Small intestine (tissue), 7 donors: ENCODE results near the gene RAB40B. TPM values are rescaled to one million over a fixed set of nuclear protein-coding genes. Genes with fewer than 3 reads are reported as not detected.

Experiments used
- DNase-seq, 2 donors: peaks; one replicate each; pipeline versions ENCODE4 v3.0.0 to v3.0.0-alpha.2; 2013
- FAIRE-seq: peaks from 2 replicates; lab custom pipeline; 2012; peaks lifted over from hg19 to GRCh38; lab: Jason Lieb, UNC
- H3K27ac ChIP-seq, 3 donors: one replicate each; pipeline ENCODE4 v1.5.1; 2013; ENCODE audit warnings: low read length in 2 of 3, mild to moderate bottlenecking in 2 of 3, control low read depth in 1 of 3, inconsistent platforms in 1 of 3, low read depth in 1 of 3, moderate library complexity in 1 of 3
- H3K27me3 ChIP-seq, 3 donors: one replicate each; pipeline ENCODE4 v1.6.1; 2013; ENCODE audit warnings: low read length in 3 of 3, inconsistent platforms in 1 of 3; ENCODE audit not compliant: control insufficient read depth in 3 of 3, insufficient read depth in 3 of 3
- H3K36me3 ChIP-seq, 3 donors: one replicate each; pipeline ENCODE4 v1.6.1; 2013; ENCODE audit warnings: low read length in 3 of 3, inconsistent platforms in 1 of 3, low read depth in 1 of 3, mild to moderate bottlenecking in 1 of 3, moderate library complexity in 1 of 3; ENCODE audit not compliant: control insufficient read depth in 3 of 3, insufficient read depth in 2 of 3
- H3K4me1 ChIP-seq, 3 donors: one replicate each; pipeline ENCODE4 v1.6.1; 2013; ENCODE audit warnings: low read length in 2 of 3, inconsistent platforms in 1 of 3, low read depth in 1 of 3, mild to moderate bottlenecking in 1 of 3, moderate library complexity in 1 of 3; ENCODE audit not compliant: control insufficient read depth in 3 of 3, insufficient read depth in 2 of 3
- H3K4me3 ChIP-seq, 3 donors: one replicate each; pipeline ENCODE4 v1.5.1; 2013; ENCODE audit warnings: low read length in 3 of 3, control low read depth in 1 of 3, inconsistent platforms in 1 of 3, low read depth in 1 of 3, mild to moderate bottlenecking in 1 of 3, moderate library complexity in 1 of 3
- H3K9me3 ChIP-seq, 2 donors: one replicate each; pipeline ENCODE4 v1.6.1; 2013; ENCODE audit warnings: low read depth in 1 of 2, low read length in 1 of 2; ENCODE audit not compliant: control insufficient read depth in 2 of 2, insufficient read depth in 1 of 2
- WGBS, 3 donors: extraction: QIAGEN DNeasy Blood & Tissue Kit; methylation state at CpG; one replicate each; pipeline ENCODE4 v1.1.7; 2013; 5-methylcytosine and 5-hydroxymethylcytosine counted together
- polyA plus RNA-seq, 4 donors: library from polyadenylated mRNA; stranded (reverse) in 3 of 4; unstranded in 1 of 4; fragments of 200-250 nt in 3 of 4; fragments of 120-200 nt in 1 of 4; gene quantifications; one replicate each; pipeline versions ENCODE4 v1.2.1 to v1.2.3, GENCODE V29; 2013
- donor health status: healthy with polysubstance abuse.
- donor health status: control.
- donor health status: control.
- donor health status: Bipolar disorder and iron deficiency.
- donor health status: healthy.

Gene RAB40B
- polyA plus RNA-seq, 4 donors: 8.1 to 24.5 (median 13.9) TPM

- FAIRE-seq (no peak), DNase-seq (no peak)
- 33 to 67% (median 65%) methylated on average over 18 of the region's 18 CpGs for WGBS, 3 donors
- Histone ChIP-seq H3K36me3 (peaks cover 0 to 42% (median 0%) of the 10 kb centered on the region in 3 donors), H3K27me3 (no peaks in the 10 kb centered on the region), H3K27ac (no peak overlapping the region), H3K4me3 (no peak overlapping the region), H3K4me1 (peaks cover 0 to 6% (median 4%) of the 10 kb centered on the region in 3 donors), H3K9me3 (peaks cover 0 to 13% of the 10 kb centered on the region in 2 donors)
Measured at GRCh38 chr17:82690786-82691489, 7.6 kb downstream of the RAB40B start.

GRCh38 chr17:82689077-82689476, 9.4 kb downstream of the RAB40B start:
- Histone ChIP-seq H3K4me3 (no peak overlapping the region), H3K9me3 (peaks cover 0 to under 1% of the 10 kb centered on the region in 2 donors), H3K27me3 (no peaks in the 10 kb centered on the region), H3K27ac (no peak overlapping the region), H3K36me3 (peaks cover 0 to 40% (median 0%) of the 10 kb centered on the region in 3 donors), H3K4me1 (peaks cover 0 to 10% (median 6%) of the 10 kb centered on the region in 3 donors)
- DNase-seq (no peak), FAIRE-seq (no peak)
- WGBS, 3 donors: 56 to 83% (median 66%) methylated on average over 8 of the region's 8 CpGs

GRCh38 chr17:82687871-82688270, 10.6 kb downstream of the RAB40B start:
- 81 to 90% (median 82%) methylated on average over 9 of the region's 9 CpGs for WGBS, 3 donors
- Histone ChIP-seq H3K36me3 (peaks cover 0 to 42% (median 0%) of the 10 kb centered on the region in 3 donors), H3K4me3 (no peak overlapping the region), H3K9me3 (no peaks in the 10 kb centered on the region), H3K27me3 (no peaks in the 10 kb centered on the region), H3K4me1 (peaks cover 0 to 10% (median 6%) of the 10 kb centered on the region in 3 donors), H3K27ac (peak overlapping the region in 1 of 3 donors; percentile 82)
- FAIRE-seq: no peak
- DNase-seq: no peak

GRCh38 chr17:82687375-82687861, 11.1 kb downstream of the RAB40B start:
- no peak for FAIRE-seq
- Histone ChIP-seq H3K4me3 (no peak overlapping the region), H3K4me1 (peaks cover 0 to 10% (median 6%) of the 10 kb centered on the region in 3 donors), H3K27ac (peak overlapping the region in 2 of 3 donors; percentile 61 to 82), H3K27me3 (no peaks in the 10 kb centered on the region), H3K9me3 (no peaks in the 10 kb centered on the region), H3K36me3 (peaks cover 0 to 41% (median 0%) of the 10 kb centered on the region in 3 donors)
- 26 to 67% (median 32%) methylated on average over 10 of the region's 10 CpGs for WGBS, 3 donors
- DNase-seq: peak; percentile 45 to 82

GRCh38 chr17:82686366-82687324, 11.9 kb downstream of the RAB40B start:
- WGBS, 3 donors: 59 to 82% (median 72%) methylated on average over 19 of the region's 19 CpGs
- Histone ChIP-seq H3K4me3 (no peak overlapping the region), H3K27me3 (no peaks in the 10 kb centered on the region), H3K36me3 (peaks cover 0 to 37% (median 0%) of the 10 kb centered on the region in 3 donors), H3K4me1 (peaks cover 0 to 10% (median 6%) of the 10 kb centered on the region in 3 donors), H3K27ac (peak overlapping the region in 2 of 3 donors; percentile 63 to 71), H3K9me3 (no peaks in the 10 kb centered on the region)
- DNase-seq: no peak
- no peak for FAIRE-seq

GRCh38 chr17:82685291-82685690, 13.2 kb downstream of the RAB40B start:
- no peak overlapping the region for H3K27ac ChIP-seq

GRCh38 chr17:82684228-82684841, 14.2 kb downstream of the RAB40B start:
- peak overlapping the region; percentile 59 to 74 (median 69) for H3K27ac ChIP-seq
- DNase-seq: peak; percentile 78 to 88
- H3K4me1 ChIP-seq: peaks cover 0 to 15% (median 6%) of the 10 kb centered on the region in 3 donors
- 23 to 63% (median 46%) methylated on average over 12 to 13 of the region's 13 CpGs for WGBS, 3 donors
- H3K36me3 ChIP-seq: peaks cover 0 to 26% (median 0%) of the 10 kb centered on the region in 3 donors
- FAIRE-seq: no peak
- H3K27me3 ChIP-seq: no peaks in the 10 kb centered on the region
- H3K9me3 ChIP-seq: peaks cover 0 to 4% of the 10 kb centered on the region in 2 donors
- H3K4me3 ChIP-seq: no peak overlapping the region

More at GRCh38 chr17:82685291-82685690, 13.2 kb downstream of the RAB40B start:
- no peak for DNase-seq
- Histone ChIP-seq H3K9me3 (peaks cover 0 to 4% of the 10 kb centered on the region in 2 donors), H3K4me1 (peaks cover 0 to 11% (median 6%) of the 10 kb centered on the region in 3 donors), H3K27me3 (no peaks in the 10 kb centered on the region), H3K4me3 (no peak overlapping the region), H3K36me3 (peaks cover 0 to 24% (median 0%) of the 10 kb centered on the region in 3 donors)
- 94 to 96% (median 95%) methylated on average over 12 of the region's 12 CpGs for WGBS, 3 donors
- no peak for FAIRE-seq
